Measurements from ENCODE around the gene PCDH20. TPM values are rescaled to one million over a fixed set of nuclear protein-coding genes. Genes with fewer than 3 reads are reported as not detected.

The PCDH20 gene
- total and polyA plus RNA-seq, 10 donors: 0.09 to 6.4 (median 1.1) TPM

- Histone ChIP-seq H3K4me3 (peak overlapping the region in 5 of 8 donors; percentile 25 to 59 (median 32)), H3K9me3 (no peaks in the 10 kb centered on the region), H3K36me3 (no peaks in the 10 kb centered on the region), H3K27me3 (replicated peaks in 1 of 7) (peaks cover 0 to 48% (median 20%) of the 10 kb centered on the region in 7 donors), H3K27ac (no peak overlapping the region), H3K4me1 (peaks cover 0 to 20% (median 8%) of the 10 kb centered on the region in 6 donors)
- DNase-seq: peak; percentile 61
- intact Hi-C loops (cut with DNase I; ENCODE audit: low total_unique reads): no loop called here
- no peak for TF ChIP-seq POLR2A (IDR thresholded peaks at IDR 0.05)
- TF ChIP-seq CTCF (IDR thresholded peaks at IDR 0.05 in 8 of 11, conservative IDR thresholded peaks at IDR 0.05 in 3 of 11): no peak
- TF ChIP-seq POLR2AphosphoS5 (IDR thresholded peaks at IDR 0.05): no peak
- WGBS, 5 donors: 5 to 13% (median 7%) methylated on average over 30 to 41 of the region's 41 CpGs
These were observed 1.8 kb downstream of the PCDH20 start for GRCh38 chr13:61413572-61414535.

GRCh38 chr13:61410669-61411297 lies 4.9 kb downstream of the PCDH20 start:
- H3K36me3 ChIP-seq: no peaks in the 10 kb centered on the region
- peaks cover 0 to 46% (median 20%) of the 10 kb centered on the region in 7 donors for H3K27me3 ChIP-seq (replicated peaks in 1 of 7)
- peaks cover 0 to 20% (median 8%) of the 10 kb centered on the region in 6 donors for H3K4me1 ChIP-seq
- no peak for TF ChIP-seq POLR2A (IDR thresholded peaks at IDR 0.05)
- TF ChIP-seq CTCF (IDR thresholded peaks at IDR 0.05 in 8 of 11, conservative IDR thresholded peaks at IDR 0.05 in 3 of 11): peak in 1 of 11 experiments; percentile 14
- no peak for TF ChIP-seq POLR2AphosphoS5 (IDR thresholded peaks at IDR 0.05)
- no peak overlapping the region for H3K27ac ChIP-seq
- no peaks in the 10 kb centered on the region for H3K9me3 ChIP-seq
- 88 to 94% (median 92%) methylated on average over 1 of the region's 1 CpG for WGBS, 5 donors
- no peak for DNase-seq
- no peak overlapping the region for H3K4me3 ChIP-seq
- intact Hi-C loops (cut with DNase I; ENCODE audit: low total_unique reads): no loop called here

- Histone ChIP-seq H3K36me3 (no peaks in the 10 kb centered on the region), H3K9me3 (no peaks in the 10 kb centered on the region), H3K4me1 (peaks cover 0 to 19% (median 7%) of the 10 kb centered on the region in 6 donors), H3K27ac (no peak overlapping the region), H3K4me3 (no peak overlapping the region), H3K27me3 (replicated peaks in 1 of 7) (peaks cover 0 to 40% (median 20%) of the 10 kb centered on the region in 7 donors)
- intact Hi-C loops (cut with DNase I; ENCODE audit: low total_unique reads): no loop called here
- WGBS, 5 donors: 40 to 63% (median 47%) methylated on average over 2 of the region's 2 CpGs
- TF ChIP-seq CTCF (IDR thresholded peaks at IDR 0.05 in 8 of 11, conservative IDR thresholded peaks at IDR 0.05 in 3 of 11): no peak
- TF ChIP-seq POLR2AphosphoS5 (IDR thresholded peaks at IDR 0.05): no peak
- no peak for TF ChIP-seq POLR2A (IDR thresholded peaks at IDR 0.05)
- DNase-seq: no peak
These were observed 5.4 kb downstream of the PCDH20 start for GRCh38 chr13:61410266-61410665.

GRCh38 chr13:61408571-61408970 lies 7.1 kb downstream of the PCDH20 start:
- H3K27me3 ChIP-seq (replicated peaks in 1 of 7): peaks cover 0 to 24% (median 6%) of the 10 kb centered on the region in 7 donors
- WGBS, 5 donors: 0% methylated on average over 1 of the region's 1 CpG
- peaks cover 0 to 5% (median 0%) of the 10 kb centered on the region in 6 donors for H3K4me1 ChIP-seq
- H3K36me3 ChIP-seq: no peaks in the 10 kb centered on the region
- H3K27ac ChIP-seq: no peak overlapping the region
- TF ChIP-seq CTCF (IDR thresholded peaks at IDR 0.05 in 8 of 11, conservative IDR thresholded peaks at IDR 0.05 in 3 of 11): no peak
- TF ChIP-seq POLR2A (IDR thresholded peaks at IDR 0.05): no peak
- TF ChIP-seq POLR2AphosphoS5 (IDR thresholded peaks at IDR 0.05): no peak
- no peaks in the 10 kb centered on the region for H3K9me3 ChIP-seq
- DNase-seq: no peak
- intact Hi-C loops (cut with DNase I; ENCODE audit: low total_unique reads): no loop called here
- no peak overlapping the region for H3K4me3 ChIP-seq
